Measurements from ENCODE around the gene SART3. TPM values are rescaled to one million over a fixed set of nuclear protein-coding genes. Genes with fewer than 3 reads are reported as not detected.
A peak's percentile ranks its signal among the peaks of the same experiment; 100 is the strongest.
"Not testable (repeated sequence)": the region's sequence is repeated elsewhere in the genome, so short reads cannot be mapped to it uniquely, and the experiment has no call there.

SART3 gene
- polyA plus RNA-seq, 1 experiment: 23.1 TPM

DNA sequence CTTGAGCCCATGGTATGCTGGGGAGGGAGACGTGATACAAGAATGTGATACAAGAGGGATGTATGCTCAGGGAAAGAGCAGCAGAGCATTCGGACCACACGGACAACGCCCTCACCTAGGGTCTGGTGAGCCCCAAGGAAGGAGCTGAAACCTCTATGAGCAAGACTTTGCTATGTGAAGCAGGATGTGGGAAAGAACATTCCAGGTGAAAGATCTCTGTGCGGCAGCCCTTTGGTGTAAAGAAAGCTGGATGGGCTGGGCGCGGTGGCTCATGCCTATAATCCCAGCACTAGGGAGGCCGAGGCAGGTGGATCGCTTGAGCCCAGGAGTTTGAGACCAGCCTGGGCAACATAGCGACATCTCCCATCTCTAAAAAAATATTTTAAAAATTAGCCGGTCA is 62.8 kb downstream of the SART3 start:
- POLR2A ChIA-PET: no interaction called here
- Histone ChIP-seq H3K4me3 (ENCODE audit: low read depth, low read length) (no peak overlapping the region), H3K36me3 (ENCODE audit: control insufficient read depth, insufficient read depth, low read length) (no peaks in the 10 kb centered on the region), H3K27me3 (ENCODE audit: control insufficient read depth, insufficient read depth, low read length) (peaks cover 3% of the 10 kb centered on the region)
- TF ChIP-seq, protein P1, sequence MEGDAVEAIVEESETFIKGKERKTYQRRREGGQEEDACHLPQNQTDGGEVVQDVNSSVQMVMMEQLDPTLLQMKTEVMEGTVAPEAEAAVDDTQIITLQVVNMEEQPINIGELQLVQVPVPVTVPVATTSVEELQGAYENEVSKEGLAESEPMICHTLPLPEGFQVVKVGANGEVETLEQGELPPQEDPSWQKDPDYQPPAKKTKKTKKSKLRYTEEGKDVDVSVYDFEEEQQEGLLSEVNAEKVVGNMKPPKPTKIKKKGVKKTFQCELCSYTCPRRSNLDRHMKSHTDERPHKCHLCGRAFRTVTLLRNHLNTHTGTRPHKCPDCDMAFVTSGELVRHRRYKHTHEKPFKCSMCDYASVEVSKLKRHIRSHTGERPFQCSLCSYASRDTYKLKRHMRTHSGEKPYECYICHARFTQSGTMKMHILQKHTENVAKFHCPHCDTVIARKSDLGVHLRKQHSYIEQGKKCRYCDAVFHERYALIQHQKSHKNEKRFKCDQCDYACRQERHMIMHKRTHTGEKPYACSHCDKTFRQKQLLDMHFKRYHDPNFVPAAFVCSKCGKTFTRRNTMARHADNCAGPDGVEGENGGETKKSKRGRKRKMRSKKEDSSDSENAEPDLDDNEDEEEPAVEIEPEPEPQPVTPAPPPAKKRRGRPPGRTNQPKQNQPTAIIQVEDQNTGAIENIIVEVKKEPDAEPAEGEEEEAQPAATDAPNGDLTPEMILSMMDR (IDR thresholded peaks at IDR 0.05; ENCODE audit: insufficient read depth, low read depth, low read length): no peak
- CTCF ChIA-PET: interaction anchor here (0.9 to 1.7 kb wide), 3 partner anchors 10 to 15 kb away, joined by 3 to 5 read pairs (median 4); no protein-coding TSS in a partner anchor
- DNase-seq (ENCODE audit: low read depth): no peak

DNA sequence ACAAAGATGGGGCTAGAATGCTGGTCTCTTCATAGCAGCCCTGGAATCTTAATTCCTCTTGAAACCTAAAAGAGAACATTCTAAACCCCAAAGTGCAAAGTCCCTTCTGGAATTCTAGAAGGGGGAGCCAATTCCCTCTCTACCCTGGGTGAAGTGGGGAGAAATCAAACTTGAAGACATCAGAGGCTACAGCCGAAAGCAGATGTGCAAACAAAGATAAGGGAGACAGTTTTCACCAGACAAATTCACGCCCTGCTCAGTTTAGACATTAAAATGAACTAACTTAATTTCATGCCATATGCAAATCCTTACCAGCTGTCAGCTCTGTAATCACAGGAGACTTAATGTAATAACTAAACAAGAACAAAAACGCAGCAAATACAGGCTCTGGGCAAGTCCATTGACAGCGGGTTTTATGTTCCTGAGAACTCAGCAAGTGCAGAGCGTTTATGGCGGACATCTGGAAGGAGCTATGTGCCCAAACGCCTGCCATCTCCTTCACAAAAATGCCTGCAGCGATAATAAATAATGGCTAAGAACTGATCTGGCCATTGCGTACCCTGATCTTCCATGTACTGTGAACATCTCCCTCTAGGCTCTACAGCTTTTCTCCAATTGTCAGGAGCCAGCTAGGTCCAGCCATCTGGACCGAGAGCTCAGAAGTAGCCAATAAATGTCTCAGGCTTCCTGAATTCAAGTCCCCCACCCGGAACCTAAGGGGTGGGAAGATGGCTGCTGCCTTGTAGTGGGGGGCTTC is 65.0 kb downstream of the SART3 start:
- H3K27me3 ChIP-seq (ENCODE audit: control insufficient read depth, insufficient read depth, low read length): peaks cover 3% of the 10 kb centered on the region
- ChIA-PET POLR2A (no interaction called here), CTCF (interaction anchor here (0.7 kb wide), 1 partner anchor 16 kb away, joined by 3 read pairs; no protein-coding TSS in a partner anchor)
- no peak for DNase-seq (ENCODE audit: low read depth)
- no peaks in the 10 kb centered on the region for H3K36me3 ChIP-seq (ENCODE audit: control insufficient read depth, insufficient read depth, low read length)
- H3K4me3 ChIP-seq (ENCODE audit: low read depth, low read length): no peak overlapping the region
- TF ChIP-seq, protein P1 (IDR thresholded peaks at IDR 0.05; ENCODE audit: insufficient read depth, low read depth, low read length): no peak

DNA sequence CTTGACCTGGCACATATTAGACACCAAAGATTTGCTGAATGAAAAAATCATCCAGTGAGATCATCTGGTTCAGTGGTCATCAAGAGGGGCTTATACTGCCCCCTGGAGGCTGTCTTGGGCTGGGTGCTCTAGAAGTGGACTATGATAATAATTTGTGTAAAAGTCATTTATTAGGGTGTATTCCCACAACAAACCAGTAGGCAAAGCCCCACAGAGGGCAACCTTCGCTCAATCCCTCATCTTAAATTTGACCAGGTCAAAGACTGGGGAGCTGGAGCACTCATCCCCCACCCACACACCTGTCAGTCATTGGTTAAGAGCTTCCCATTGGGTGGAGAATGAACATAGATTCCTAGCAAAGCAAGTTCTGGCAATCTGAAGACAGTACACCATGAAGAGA is 65.9 kb downstream of the SART3 start:
- TF ChIP-seq, protein P1 (IDR thresholded peaks at IDR 0.05; ENCODE audit: insufficient read depth, low read depth, low read length): peak; percentile 43
- ChIA-PET POLR2A (no interaction called here), CTCF (no interaction called here)
- Histone ChIP-seq H3K4me3 (ENCODE audit: low read depth, low read length) (no peak overlapping the region), H3K36me3 (ENCODE audit: control insufficient read depth, insufficient read depth, low read length) (no peaks in the 10 kb centered on the region), H3K27me3 (ENCODE audit: control insufficient read depth, insufficient read depth, low read length) (peaks cover 3% of the 10 kb centered on the region)
- no peak for DNase-seq (ENCODE audit: low read depth)

DNA sequence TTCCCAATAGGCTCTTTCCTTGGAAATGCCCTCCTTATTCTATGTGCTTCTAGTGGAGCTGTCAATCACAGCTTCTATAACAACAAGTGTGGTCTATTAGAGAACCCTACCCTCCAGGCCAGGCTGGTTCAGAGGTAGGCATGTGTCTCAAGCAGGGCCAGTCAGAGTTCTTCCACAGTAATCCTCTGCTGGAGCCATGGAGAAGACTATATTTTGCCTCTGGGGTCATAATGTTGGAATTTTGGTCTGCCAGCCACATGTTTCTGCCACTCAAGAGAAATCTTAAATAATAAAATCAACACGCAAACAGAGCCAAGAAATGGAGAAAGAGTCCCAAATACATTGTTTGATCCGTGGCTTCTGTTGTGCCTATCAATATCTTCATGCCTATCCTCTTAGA is 69.7 kb downstream of the SART3 start:
- CTCF ChIA-PET: interaction anchor here (0.6 to 2.0 kb wide), 4 partner anchors 16 to 498 kb away, joined by 3 to 6 read pairs (median 4); no protein-coding TSS in a partner anchor

DNA sequence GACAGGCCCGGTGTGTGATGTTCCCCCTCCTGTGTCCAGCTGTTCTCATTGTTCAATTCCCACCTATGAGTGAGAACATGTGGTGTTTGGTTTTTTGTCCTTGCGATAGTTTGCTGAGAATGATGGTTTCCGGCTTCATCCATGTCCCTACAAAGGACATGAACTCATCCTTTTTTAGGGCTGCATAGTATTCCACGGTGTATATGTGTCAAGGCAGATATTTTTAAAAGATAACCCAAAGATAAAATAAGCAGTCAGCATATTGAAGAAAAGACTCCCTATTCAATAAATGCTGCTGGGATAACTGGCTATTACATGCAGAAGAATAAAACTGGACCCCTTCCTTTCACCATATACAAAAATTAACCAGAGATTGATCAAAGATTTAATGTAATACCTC is 73.9 kb downstream of the SART3 start:
- CTCF ChIA-PET; DNase-seq (ENCODE audit: low read depth); POLR2A ChIA-PET; H3K27me3 ChIP-seq (ENCODE audit: control insufficient read depth, insufficient read depth, low read length); H3K36me3 ChIP-seq (ENCODE audit: control insufficient read depth, insufficient read depth, low read length); H3K4me3 ChIP-seq (ENCODE audit: low read depth, low read length): not testable (repeated sequence)

More for the DNA sequence above, 69.7 kb downstream of the SART3 start:
- TF ChIP-seq, protein P1 (IDR thresholded peaks at IDR 0.05; ENCODE audit: insufficient read depth, low read depth, low read length): no peak
- Histone ChIP-seq H3K27me3 (ENCODE audit: control insufficient read depth, insufficient read depth, low read length) (peaks cover 3% of the 10 kb centered on the region), H3K36me3 (ENCODE audit: control insufficient read depth, insufficient read depth, low read length) (no peaks in the 10 kb centered on the region), H3K4me3 (ENCODE audit: low read depth, low read length) (no peak overlapping the region)
- POLR2A ChIA-PET: no interaction called here
- DNase-seq (ENCODE audit: low read depth): no peak

DNA sequence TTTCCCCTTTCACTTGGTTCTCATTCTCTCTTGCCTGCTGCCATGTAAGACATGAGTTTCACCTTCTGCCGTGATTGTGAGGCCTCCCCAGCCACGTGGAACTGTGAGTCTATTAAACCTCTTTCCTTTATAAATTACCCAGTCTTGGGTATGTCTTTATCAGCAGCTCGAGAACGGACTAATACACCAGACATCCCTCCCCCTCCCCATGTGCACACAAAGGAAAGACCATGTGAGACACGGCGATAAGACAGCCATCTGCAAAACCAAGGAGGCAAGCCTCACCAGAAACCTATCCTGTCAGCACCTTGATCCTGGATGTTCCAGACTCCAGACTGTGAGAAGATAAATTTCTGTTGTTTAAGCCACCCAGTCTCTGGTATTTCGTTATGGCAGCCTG is 75.6 kb downstream of the SART3 start:
- H3K27me3 ChIP-seq (ENCODE audit: control insufficient read depth, insufficient read depth, low read length); H3K36me3 ChIP-seq (ENCODE audit: control insufficient read depth, insufficient read depth, low read length); H3K4me3 ChIP-seq (ENCODE audit: low read depth, low read length); POLR2A ChIA-PET; DNase-seq (ENCODE audit: low read depth); CTCF ChIA-PET: not testable (repeated sequence)
